GM18868 (cell line): ENCODE results near the gene MRTFA.

Experiments used
- ATAC-seq: cut with Tn5 transposase; IDR thresholded peaks from one replicate; pipeline ENCODE4 v1.9.1; 2021; ENCODE audit warnings: mild to moderate bottlenecking, moderate library complexity; ENCODE audit not compliant: unreplicated experiment

The MRTFA gene

DNA sequence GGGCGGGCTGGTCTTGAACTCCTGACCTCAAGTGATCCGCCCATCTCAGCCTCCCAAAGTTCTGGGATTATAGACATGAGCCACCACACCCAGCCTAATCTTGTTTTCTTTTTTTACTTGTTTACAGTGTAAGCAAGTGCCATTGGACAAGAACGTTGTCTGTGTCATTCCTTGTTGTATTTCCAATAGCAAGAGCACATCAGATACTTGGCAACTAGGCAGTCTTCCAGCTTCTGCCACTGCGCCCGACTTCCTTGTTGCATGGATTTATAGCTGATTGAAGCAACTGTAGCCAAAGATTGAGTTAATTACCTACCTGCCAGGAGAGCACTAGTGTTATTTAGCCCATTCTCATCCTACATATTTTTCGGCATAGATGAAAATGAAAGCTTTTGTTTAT, 269.2 kb downstream of the MRTFA start:
- ATAC-seq, result no peak

DNA sequence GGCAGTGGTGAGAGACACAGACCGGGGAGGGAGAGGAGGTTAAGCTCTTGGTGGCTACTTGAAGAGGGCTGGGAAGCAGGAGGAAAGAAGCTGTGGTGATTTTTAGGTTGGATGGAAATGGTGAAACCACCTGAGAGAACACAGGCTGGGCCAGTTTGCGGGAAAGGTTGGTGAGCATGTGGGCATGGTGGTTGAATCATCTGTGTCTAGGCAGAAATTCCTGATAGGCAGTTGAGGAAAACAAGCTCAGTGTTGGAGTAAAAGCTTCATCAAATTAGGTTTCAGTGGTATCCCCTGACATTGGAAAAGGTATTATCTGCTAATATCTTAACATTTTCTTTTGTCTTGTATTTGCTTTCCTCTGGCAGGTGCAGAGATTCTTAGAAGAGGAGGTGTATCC, 270.5 kb downstream of the MRTFA start:
- no peak for ATAC-seq

GRCh38 chr22:40364431-40364830, 272.1 kb downstream of the MRTFA start:
- no peak for ATAC-seq

- ATAC-seq, result no peak
Measured at GRCh38 chr22:40363059-40363458, 273.5 kb downstream of the MRTFA start.

DNA sequence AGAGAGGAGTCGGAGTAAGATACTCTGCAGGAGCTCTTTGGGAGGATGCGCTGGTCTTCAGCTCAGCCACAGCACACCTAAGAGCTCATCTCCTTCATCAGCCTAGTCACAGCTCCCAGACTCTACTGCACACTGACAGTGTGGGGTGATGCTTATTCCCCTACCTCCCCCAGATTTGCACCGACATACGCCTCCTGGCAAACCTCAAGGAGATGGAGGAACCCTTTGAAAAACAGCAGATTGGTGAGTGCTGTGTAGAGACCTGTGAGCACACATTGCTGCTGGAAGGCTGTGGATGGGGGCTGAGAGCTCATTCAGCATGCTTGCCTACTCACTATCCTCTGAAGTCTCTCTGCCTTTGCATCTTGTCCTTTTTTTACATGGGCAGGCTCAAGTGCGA, 275.4 kb downstream of the MRTFA start:
- ATAC-seq, result no peak
